ENCODE measurements around the gene BRD1.
"Not testable (repeated sequence)": the region's sequence is repeated elsewhere in the genome, so short reads cannot be mapped to it uniquely, and the experiment has no call there.

The BRD1 gene

GRCh38 chr22:49767355-49768062, 60.2 kb downstream of the BRD1 start:
- Histone ChIP-seq H3K27me3 (ENCODE audit: control insufficient read depth, insufficient read depth, low read length) (no peaks in the 10 kb centered on the region), H3K9me3 (replicated peaks; ENCODE audit: low read length) (no peaks in the 10 kb centered on the region), H3K9ac (ENCODE audit: low read depth, low read length) (no peak overlapping the region), H3K4me2 (ENCODE audit: low read length) (no peak overlapping the region), H3K4me1 (ENCODE audit: control insufficient read depth, insufficient read depth, low read length) (peaks cover 13% of the 10 kb centered on the region), H3K36me3 (ENCODE audit: insufficient read depth, low read length) (peaks cover 2% of the 10 kb centered on the region), H3K4me3 (ENCODE audit: low read length) (no peak overlapping the region)

GRCh38 chr22:49765951-49766350, 61.7 kb downstream of the BRD1 start:
- H3K36me3 ChIP-seq (ENCODE audit: insufficient read depth, low read length), result no peaks in the 10 kb centered on the region
- no peak overlapping the region for H3K4me2 ChIP-seq (ENCODE audit: low read length)
- H3K4me1 ChIP-seq (ENCODE audit: control insufficient read depth, insufficient read depth, low read length), result peaks cover 13% of the 10 kb centered on the region
- no peak overlapping the region for H3K9ac ChIP-seq (ENCODE audit: low read depth, low read length)
- no peaks in the 10 kb centered on the region for H3K9me3 ChIP-seq (replicated peaks; ENCODE audit: low read length)
- H3K4me3 ChIP-seq (ENCODE audit: low read length), result no peak overlapping the region
- H3K27me3 ChIP-seq (ENCODE audit: control insufficient read depth, insufficient read depth, low read length), result no peaks in the 10 kb centered on the region

GRCh38 chr22:49765091-49765771, 62.4 kb downstream of the BRD1 start:
- Histone ChIP-seq H3K4me1 (ENCODE audit: control insufficient read depth, insufficient read depth, low read length) (peaks cover 13% of the 10 kb centered on the region), H3K4me2 (ENCODE audit: low read length) (no peak overlapping the region), H3K36me3 (ENCODE audit: insufficient read depth, low read length) (no peaks in the 10 kb centered on the region), H3K4me3 (ENCODE audit: low read length) (no peak overlapping the region), H3K9ac (ENCODE audit: low read depth, low read length) (no peak overlapping the region), H3K27me3 (ENCODE audit: control insufficient read depth, insufficient read depth, low read length) (no peaks in the 10 kb centered on the region), H3K9me3 (replicated peaks; ENCODE audit: low read length) (no peaks in the 10 kb centered on the region)

- Histone ChIP-seq H3K36me3 (ENCODE audit: insufficient read depth, low read length) (no peaks in the 10 kb centered on the region), H3K27me3 (ENCODE audit: control insufficient read depth, insufficient read depth, low read length) (no peaks in the 10 kb centered on the region), H3K4me3 (ENCODE audit: low read length) (peak overlapping the region; percentile 55), H3K4me1 (ENCODE audit: control insufficient read depth, insufficient read depth, low read length) (peaks cover 10% of the 10 kb centered on the region), H3K9me3 (replicated peaks; ENCODE audit: low read length) (no peaks in the 10 kb centered on the region), H3K4me2 (ENCODE audit: low read length) (peak overlapping the region; percentile 74), H3K9ac (ENCODE audit: low read depth, low read length) (peak overlapping the region; percentile 49)
Measured at GRCh38 chr22:49764127-49764581, 63.5 kb downstream of the BRD1 start.

- H3K9me3 ChIP-seq (replicated peaks; ENCODE audit: low read length), result no peaks in the 10 kb centered on the region
- H3K4me3 ChIP-seq (ENCODE audit: low read length), result no peak overlapping the region
- H3K4me1 ChIP-seq (ENCODE audit: control insufficient read depth, insufficient read depth, low read length), result peaks cover 6% of the 10 kb centered on the region
- H3K27me3 ChIP-seq (ENCODE audit: control insufficient read depth, insufficient read depth, low read length), result no peaks in the 10 kb centered on the region
- H3K4me2 ChIP-seq (ENCODE audit: low read length), result no peak overlapping the region
- H3K36me3 ChIP-seq (ENCODE audit: insufficient read depth, low read length), result no peaks in the 10 kb centered on the region
- no peak overlapping the region for H3K9ac ChIP-seq (ENCODE audit: low read depth, low read length)
Measured at GRCh38 chr22:49763696-49764095, 64.0 kb downstream of the BRD1 start.

GRCh38 chr22:49763138-49763537, 64.5 kb downstream of the BRD1 start:
- no peak overlapping the region for H3K4me2 ChIP-seq (ENCODE audit: low read length)
- H3K27me3 ChIP-seq (ENCODE audit: control insufficient read depth, insufficient read depth, low read length), result no peaks in the 10 kb centered on the region
- no peaks in the 10 kb centered on the region for H3K36me3 ChIP-seq (ENCODE audit: insufficient read depth, low read length)
- H3K9me3 ChIP-seq (replicated peaks; ENCODE audit: low read length), result no peaks in the 10 kb centered on the region
- H3K9ac ChIP-seq (ENCODE audit: low read depth, low read length), result no peak overlapping the region
- no peak overlapping the region for H3K4me3 ChIP-seq (ENCODE audit: low read length)
- peaks cover 3% of the 10 kb centered on the region for H3K4me1 ChIP-seq (ENCODE audit: control insufficient read depth, insufficient read depth, low read length)

- H3K4me2 ChIP-seq (ENCODE audit: low read length); H3K4me3 ChIP-seq (ENCODE audit: low read length); H3K9me3 ChIP-seq (replicated peaks; ENCODE audit: low read length); H3K36me3 ChIP-seq (ENCODE audit: insufficient read depth, low read length); H3K4me1 ChIP-seq (ENCODE audit: control insufficient read depth, insufficient read depth, low read length); H3K9ac ChIP-seq (ENCODE audit: low read depth, low read length); H3K27me3 ChIP-seq (ENCODE audit: control insufficient read depth, insufficient read depth, low read length): not testable (repeated sequence)
Measured at GRCh38 chr22:49762571-49762970, 65.1 kb downstream of the BRD1 start.

GRCh38 chr22:49761836-49762235, 65.8 kb downstream of the BRD1 start:
- peaks cover 3% of the 10 kb centered on the region for H3K4me1 ChIP-seq (ENCODE audit: control insufficient read depth, insufficient read depth, low read length)
- no peak overlapping the region for H3K4me3 ChIP-seq (ENCODE audit: low read length)
- H3K9me3 ChIP-seq (replicated peaks; ENCODE audit: low read length), result no peaks in the 10 kb centered on the region
- H3K36me3 ChIP-seq (ENCODE audit: insufficient read depth, low read length), result no peaks in the 10 kb centered on the region
- no peaks in the 10 kb centered on the region for H3K27me3 ChIP-seq (ENCODE audit: control insufficient read depth, insufficient read depth, low read length)
- no peak overlapping the region for H3K4me2 ChIP-seq (ENCODE audit: low read length)
- H3K9ac ChIP-seq (ENCODE audit: low read depth, low read length), result no peak overlapping the region

GRCh38 chr22:49760630-49761571, 66.8 kb downstream of the BRD1 start:
- H3K4me1 ChIP-seq (ENCODE audit: control insufficient read depth, insufficient read depth, low read length), result peaks cover 3% of the 10 kb centered on the region
- no peaks in the 10 kb centered on the region for H3K9me3 ChIP-seq (replicated peaks; ENCODE audit: low read length)
- no peaks in the 10 kb centered on the region for H3K27me3 ChIP-seq (ENCODE audit: control insufficient read depth, insufficient read depth, low read length)
- H3K9ac ChIP-seq (ENCODE audit: low read depth, low read length), result no peak overlapping the region
- no peaks in the 10 kb centered on the region for H3K36me3 ChIP-seq (ENCODE audit: insufficient read depth, low read length)
- no peak overlapping the region for H3K4me2 ChIP-seq (ENCODE audit: low read length)
- H3K4me3 ChIP-seq (ENCODE audit: low read length), result no peak overlapping the region

- no peaks in the 10 kb centered on the region for H3K27me3 ChIP-seq (ENCODE audit: control insufficient read depth, insufficient read depth, low read length)
- H3K4me3 ChIP-seq (ENCODE audit: low read length), result no peak overlapping the region
- H3K9ac ChIP-seq (ENCODE audit: low read depth, low read length), result no peak overlapping the region
- peaks cover 3% of the 10 kb centered on the region for H3K4me1 ChIP-seq (ENCODE audit: control insufficient read depth, insufficient read depth, low read length)
- H3K9me3 ChIP-seq (replicated peaks; ENCODE audit: low read length), result no peaks in the 10 kb centered on the region
- H3K4me2 ChIP-seq (ENCODE audit: low read length), result no peak overlapping the region
- no peaks in the 10 kb centered on the region for H3K36me3 ChIP-seq (ENCODE audit: insufficient read depth, low read length)
Measured at GRCh38 chr22:49760280-49760629, 67.4 kb downstream of the BRD1 start.

GRCh38 chr22:49756676-49757075, 71.0 kb downstream of the BRD1 start:
- no peaks in the 10 kb centered on the region for H3K36me3 ChIP-seq (ENCODE audit: insufficient read depth, low read length)
- no peak overlapping the region for H3K4me3 ChIP-seq (ENCODE audit: low read length)
- no peaks in the 10 kb centered on the region for H3K9me3 ChIP-seq (replicated peaks; ENCODE audit: low read length)
- H3K4me1 ChIP-seq (ENCODE audit: control insufficient read depth, insufficient read depth, low read length), result no peaks in the 10 kb centered on the region
- no peak overlapping the region for H3K4me2 ChIP-seq (ENCODE audit: low read length)
- peaks cover 14% of the 10 kb centered on the region for H3K27me3 ChIP-seq (ENCODE audit: control insufficient read depth, insufficient read depth, low read length)
- H3K9ac ChIP-seq (ENCODE audit: low read depth, low read length), result no peak overlapping the region
